ENCODE data around the gene PPP2R2B.

DNA sequence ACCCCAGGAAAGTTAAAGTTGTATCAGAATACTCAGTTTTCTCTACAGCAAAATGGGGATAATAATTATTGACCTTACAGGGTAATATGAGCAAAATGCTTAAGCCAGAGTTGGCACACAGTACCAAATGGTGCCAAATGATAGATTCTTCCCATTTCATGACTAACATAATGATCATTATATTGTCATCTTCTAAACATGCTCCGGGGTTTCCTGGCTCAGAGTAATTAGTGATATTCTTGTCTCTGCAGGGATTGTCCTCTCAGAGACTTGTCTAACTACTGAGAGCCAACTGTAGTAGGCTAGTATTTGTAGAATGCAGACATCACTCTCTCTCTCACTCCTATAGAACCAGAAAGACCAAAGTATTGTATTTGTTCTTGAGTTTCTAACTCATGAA is 25.2 kb upstream of the PPP2R2B start:
- TF ChIP-seq EZH2 (IDR thresholded peaks at IDR 0.05; ENCODE audit: low read length, missing control alignments): no peak
- TF ChIP-seq, protein P1, sequence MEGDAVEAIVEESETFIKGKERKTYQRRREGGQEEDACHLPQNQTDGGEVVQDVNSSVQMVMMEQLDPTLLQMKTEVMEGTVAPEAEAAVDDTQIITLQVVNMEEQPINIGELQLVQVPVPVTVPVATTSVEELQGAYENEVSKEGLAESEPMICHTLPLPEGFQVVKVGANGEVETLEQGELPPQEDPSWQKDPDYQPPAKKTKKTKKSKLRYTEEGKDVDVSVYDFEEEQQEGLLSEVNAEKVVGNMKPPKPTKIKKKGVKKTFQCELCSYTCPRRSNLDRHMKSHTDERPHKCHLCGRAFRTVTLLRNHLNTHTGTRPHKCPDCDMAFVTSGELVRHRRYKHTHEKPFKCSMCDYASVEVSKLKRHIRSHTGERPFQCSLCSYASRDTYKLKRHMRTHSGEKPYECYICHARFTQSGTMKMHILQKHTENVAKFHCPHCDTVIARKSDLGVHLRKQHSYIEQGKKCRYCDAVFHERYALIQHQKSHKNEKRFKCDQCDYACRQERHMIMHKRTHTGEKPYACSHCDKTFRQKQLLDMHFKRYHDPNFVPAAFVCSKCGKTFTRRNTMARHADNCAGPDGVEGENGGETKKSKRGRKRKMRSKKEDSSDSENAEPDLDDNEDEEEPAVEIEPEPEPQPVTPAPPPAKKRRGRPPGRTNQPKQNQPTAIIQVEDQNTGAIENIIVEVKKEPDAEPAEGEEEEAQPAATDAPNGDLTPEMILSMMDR (conservative IDR thresholded peaks at IDR 0.05 in 1 of 2, IDR thresholded peaks at IDR 0.05 in 1 of 2; ENCODE audit: low read depth in 1 of 2, low read length in 2 of 2): no peak

Measured in fibroblast of lung (primary cell).